Measurements from ENCODE around the gene TUBA3C.

DNA sequence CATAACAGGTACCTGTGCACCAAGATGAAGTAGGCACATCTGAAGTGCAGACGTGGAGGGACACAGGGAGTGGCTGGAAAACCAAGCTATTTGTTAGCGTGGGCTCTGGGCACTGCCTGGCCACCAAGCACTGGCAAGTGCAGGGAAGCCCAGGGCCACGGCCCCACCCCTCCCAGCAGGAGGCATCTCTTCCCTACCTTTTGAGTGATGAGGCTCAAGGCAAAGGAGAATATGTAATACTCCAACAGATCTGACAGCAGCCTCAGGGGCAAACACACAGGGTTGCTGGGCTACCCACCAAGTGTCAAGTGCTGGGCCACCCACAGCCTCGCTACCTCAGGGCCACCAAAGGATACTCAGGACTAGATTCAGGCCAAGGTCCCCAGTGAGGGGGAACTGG is 11.6 kb downstream of the TUBA3C start:
- TF ChIP-seq, protein P1, sequence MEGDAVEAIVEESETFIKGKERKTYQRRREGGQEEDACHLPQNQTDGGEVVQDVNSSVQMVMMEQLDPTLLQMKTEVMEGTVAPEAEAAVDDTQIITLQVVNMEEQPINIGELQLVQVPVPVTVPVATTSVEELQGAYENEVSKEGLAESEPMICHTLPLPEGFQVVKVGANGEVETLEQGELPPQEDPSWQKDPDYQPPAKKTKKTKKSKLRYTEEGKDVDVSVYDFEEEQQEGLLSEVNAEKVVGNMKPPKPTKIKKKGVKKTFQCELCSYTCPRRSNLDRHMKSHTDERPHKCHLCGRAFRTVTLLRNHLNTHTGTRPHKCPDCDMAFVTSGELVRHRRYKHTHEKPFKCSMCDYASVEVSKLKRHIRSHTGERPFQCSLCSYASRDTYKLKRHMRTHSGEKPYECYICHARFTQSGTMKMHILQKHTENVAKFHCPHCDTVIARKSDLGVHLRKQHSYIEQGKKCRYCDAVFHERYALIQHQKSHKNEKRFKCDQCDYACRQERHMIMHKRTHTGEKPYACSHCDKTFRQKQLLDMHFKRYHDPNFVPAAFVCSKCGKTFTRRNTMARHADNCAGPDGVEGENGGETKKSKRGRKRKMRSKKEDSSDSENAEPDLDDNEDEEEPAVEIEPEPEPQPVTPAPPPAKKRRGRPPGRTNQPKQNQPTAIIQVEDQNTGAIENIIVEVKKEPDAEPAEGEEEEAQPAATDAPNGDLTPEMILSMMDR (IDR thresholded peaks at IDR 0.05): no peak
- no peak for TF ChIP-seq POLR2A (IDR thresholded peaks at IDR 0.05)
